HG03095 (cell line): ENCODE data around the gene ABCC5.

ENCODE experiments used
- ATAC-seq: cut with Tn5 transposase; IDR thresholded peaks from one replicate; pipeline ENCODE4 v1.9.1; 2021; ENCODE audit warnings: moderate library complexity; ENCODE audit not compliant: unreplicated experiment

Gene ABCC5

DNA sequence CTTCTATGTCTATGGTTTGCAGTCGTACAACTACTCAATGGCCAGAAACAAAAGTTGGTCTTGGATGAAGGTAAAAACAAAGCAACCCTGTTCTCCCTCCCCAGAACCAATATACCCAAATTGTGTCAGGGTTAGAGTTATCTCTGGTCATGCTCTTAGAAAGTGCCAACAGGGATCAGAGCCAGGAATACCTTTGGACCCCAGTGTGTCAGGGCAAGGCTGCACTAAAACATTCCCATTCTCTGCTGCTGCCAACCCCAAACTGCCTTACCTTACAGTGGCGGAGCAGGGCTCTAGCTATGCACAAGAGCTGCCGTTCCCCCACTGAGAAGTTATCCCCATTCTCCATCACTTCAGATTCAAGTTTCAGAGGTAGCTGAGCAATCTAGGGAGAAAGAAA, 90.6 kb downstream of the ABCC5 start:
- no peak for ATAC-seq

DNA sequence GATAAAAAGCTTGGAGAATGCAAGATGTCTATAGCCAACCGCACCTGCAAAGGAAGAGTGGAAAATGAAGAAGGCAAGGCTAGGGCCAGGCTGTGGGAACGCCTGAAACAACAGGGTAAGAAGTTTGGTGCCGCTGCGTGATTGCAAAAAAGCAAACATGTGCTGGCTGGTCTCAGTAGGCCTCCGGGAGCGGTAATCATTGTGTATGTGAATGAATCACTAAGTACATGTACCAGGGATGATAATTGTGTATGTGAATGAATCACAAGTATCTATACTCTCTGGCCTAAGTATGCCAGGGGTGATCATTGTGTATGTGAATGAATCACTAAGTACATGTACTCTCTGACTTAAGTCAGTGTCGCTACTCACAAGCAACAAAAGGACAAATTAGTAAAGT, 92.7 kb downstream of the ABCC5 start:
- ATAC-seq: no peak

- ATAC-seq: no peak
Measured at GRCh38 chr3:183924543-183924942, 93.1 kb downstream of the ABCC5 start.

- no peak for ATAC-seq
Measured at GRCh38 chr3:183922421-183922820, 95.3 kb downstream of the ABCC5 start.

DNA sequence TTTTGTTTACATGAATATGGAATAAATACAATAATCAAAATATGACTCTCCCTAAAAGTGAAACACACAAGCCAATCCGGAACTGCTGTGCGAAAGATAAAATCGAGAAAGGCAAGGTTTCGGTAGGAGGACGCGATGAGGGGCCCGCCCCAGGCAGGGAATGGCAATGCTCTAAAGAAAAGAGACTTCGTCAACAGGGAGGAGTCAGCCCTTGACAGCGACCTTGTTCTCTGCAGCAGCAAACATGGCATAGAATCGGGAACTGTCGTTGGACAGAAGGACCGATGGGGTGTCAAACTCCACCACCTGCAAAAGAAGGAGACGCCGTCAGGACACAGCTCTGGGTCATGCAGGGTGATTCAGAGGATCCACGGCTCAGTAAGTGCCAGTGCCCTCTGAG, 96.6 kb downstream of the ABCC5 start:
- ATAC-seq: no peak

- ATAC-seq: no peak
Measured at GRCh38 chr3:183920416-183920815, 97.3 kb downstream of the ABCC5 start.

DNA sequence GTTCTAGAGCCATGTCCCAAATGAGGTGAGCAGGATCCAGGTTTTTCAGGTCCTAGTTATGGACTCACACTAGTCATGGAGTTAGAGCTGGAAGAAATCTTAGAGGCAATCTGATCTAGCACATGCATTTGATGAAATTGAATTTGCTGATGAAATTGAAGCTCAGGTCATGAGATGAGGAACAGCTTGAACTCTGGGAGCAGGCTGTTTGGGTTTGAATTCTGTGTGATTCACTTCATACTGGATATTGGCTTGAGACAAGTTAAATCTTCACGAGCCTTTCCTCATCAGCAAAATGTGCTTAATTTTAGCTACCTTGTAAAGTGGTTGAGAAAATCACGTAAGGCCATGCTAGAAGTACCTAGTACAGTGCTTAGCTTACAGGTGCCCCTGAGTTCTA, 99.5 kb downstream of the ABCC5 start:
- ATAC-seq: no peak

- no peak for ATAC-seq
Measured at GRCh38 chr3:183917776-183918175, 99.9 kb downstream of the ABCC5 start.

DNA sequence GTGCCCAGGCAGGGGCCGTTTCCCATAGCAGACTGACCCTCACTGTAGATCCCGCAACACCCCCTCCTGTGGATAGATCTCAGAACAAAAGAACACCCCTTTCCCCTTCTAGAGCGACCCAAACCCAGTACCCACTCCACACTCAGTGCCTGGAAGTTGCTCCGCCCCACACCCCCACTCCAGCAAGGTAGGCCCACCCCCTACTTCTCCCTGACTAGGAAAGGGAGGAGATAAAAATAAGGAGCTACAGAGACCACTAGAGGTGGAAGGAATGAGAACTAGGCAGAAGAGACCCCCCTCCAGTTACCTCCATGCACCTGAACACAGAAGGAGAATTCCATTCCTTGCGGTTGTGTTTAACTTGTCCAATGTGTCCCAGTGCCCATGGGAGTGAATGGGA, 102.8 kb downstream of the ABCC5 start:
- no peak for ATAC-seq

DNA sequence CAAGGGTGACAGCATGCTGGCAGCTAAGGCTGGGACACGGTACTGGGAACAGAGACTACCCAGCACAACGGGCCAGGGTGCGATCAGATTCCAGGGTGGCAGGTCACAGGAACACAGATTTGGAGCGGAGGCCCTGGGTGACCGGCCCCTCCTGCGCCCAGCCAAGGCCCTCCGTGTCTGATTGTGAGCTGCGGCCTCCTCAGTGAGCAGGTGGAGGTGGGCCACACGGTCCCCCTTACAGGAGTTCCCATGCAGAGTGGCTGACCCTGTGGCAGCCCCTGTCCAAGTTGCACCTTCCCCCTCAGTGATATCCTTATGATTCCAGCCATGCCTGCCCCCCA, 104.1 kb downstream of the ABCC5 start:
- ATAC-seq: no peak

- no peak for ATAC-seq
Measured at GRCh38 chr3:183912895-183913579, 104.6 kb downstream of the ABCC5 start.

GRCh38 chr3:183911763-183912506, 105.7 kb downstream of the ABCC5 start:
- ATAC-seq: no peak

DNA sequence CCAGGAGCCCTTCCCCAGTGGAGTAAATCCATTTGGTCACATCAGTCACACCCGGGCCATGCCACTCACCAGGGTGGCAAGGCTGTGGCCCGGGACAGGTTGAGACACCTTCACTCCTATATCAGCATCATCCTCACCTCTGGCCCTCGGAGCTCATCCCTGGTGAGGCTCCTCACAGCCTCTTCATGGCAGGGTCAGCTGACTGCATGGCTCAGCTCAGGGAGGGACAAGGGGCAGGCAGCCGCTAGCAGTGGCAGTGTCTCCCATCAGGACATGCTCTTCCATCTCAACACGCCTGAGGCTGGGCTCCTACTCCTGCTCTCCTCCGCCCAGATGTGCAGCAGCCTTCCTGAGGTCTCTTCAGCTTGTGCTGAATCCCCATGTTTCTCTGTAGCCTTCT, 106.6 kb downstream of the ABCC5 start:
- ATAC-seq: no peak

DNA sequence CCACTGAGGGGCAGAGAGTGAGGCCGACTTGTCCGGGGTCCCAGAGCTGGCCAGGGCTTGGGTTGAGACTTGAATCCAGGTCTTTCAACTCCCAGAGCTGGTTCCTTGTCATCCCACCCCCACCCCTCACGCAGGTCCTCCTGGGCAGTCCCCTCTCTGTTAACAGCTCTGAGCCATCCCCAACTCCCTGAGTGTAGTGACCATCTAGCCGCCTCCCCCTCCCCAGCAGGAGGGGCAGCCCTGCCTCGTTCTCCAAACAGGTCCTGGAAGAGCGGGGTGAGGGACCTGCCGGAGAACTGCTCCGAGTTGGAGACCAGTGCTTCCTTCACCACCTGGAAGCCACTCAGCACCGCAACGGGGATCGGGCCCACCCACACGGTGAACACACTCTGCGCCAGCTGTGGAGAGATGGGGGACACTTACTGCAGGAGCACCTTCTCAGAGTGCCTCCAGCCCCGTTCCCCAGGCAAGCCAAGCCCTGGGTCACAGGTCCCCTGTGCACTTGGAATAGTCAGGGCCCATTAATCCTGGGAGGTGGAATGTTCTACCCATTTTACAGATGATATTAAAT, 108.6 kb downstream of the ABCC5 start:
- no peak for ATAC-seq

GRCh38 chr3:183907911-183908331, 109.8 kb downstream of the ABCC5 start:
- no peak for ATAC-seq

- no peak for ATAC-seq
Measured at GRCh38 chr3:183907176-183907575, 110.5 kb downstream of the ABCC5 start.

- ATAC-seq: no peak
Measured at GRCh38 chr3:183906234-183906921, 111.3 kb downstream of the ABCC5 start.

DNA sequence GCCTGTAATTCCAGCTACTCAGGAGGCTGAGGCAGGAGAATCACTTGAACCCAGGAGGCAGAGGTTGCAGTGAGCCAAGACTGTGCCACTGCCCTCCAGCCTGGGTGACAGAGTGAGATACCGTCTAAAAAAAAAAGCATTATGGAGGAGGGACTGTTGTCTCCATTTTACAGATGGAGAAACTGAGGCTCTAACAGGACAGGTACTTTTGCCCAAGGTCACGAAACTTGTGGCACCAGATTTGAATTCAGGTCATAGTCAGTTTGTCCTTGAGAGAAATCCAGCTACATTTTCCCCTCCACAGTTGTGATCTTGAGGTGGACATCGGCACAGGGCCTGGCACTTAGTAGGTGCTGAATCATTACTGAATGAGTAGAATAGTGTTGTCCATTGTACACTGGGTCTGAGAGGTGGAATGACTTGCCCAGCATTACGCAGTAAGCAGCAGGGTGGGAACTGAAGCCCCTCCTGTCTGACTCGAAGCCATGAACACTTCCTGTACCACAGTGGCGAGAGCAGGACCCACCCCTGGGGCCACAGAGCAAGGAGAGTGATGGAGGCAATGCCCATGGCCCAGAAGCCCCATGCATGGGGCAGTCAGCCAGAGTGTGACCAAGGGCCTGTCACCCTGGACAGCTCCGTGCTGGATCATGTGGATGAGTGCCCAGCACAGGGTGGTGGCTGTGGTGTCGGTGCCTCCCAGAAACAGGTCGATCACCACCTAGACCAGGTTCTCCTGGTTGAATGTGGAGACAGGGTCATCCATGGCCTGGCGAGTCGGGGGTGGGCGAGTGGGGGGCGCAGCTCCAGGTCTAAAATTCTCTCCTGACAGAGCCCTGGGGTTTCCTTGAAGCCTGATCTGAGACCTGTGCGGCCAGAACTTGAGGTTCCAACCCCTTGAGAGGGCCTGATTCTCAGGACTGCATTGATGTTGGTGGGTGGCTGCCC, 112.6 kb downstream of the ABCC5 start:
- no peak for ATAC-seq

DNA sequence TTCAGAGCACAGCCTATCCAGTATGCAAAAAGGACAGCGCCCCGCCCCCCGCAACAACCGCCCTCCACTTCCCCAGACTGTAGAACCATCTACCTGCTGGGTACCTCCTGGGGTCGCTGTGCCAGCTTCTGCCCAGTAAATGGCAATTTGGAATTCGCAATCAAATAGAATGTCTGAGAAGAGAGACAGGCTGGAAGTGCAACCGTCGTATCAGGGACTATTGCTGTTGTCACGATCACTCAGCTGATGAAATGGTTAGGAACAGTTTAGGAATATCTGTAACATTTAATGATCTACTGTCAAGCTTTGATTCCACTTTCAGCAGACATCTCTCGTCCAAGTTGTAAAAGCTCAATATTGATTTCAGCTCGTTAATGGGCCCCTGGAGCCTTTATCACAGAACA, 119.7 kb downstream of the ABCC5 start:
- ATAC-seq: no peak

DNA sequence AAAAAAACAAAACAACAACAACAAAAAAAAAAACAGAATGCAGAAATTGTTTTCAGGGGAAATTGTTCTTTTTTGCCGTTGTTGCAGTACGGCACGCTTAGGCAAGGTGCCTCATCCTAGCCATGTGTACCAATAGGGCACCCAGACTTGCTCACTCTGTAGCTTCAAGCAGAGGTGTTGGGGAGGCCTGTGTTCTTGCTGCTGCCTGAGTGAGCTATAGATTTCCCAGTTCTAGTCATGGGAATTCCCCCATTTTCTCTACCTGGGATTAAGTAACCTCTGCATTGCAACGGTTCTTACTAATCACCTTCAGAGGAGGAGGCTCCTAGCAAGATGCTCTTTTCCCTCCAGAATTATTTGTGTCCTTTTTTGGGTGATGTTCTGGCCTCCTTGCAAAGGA, 120.1 kb downstream of the ABCC5 start:
- ATAC-seq: no peak

DNA sequence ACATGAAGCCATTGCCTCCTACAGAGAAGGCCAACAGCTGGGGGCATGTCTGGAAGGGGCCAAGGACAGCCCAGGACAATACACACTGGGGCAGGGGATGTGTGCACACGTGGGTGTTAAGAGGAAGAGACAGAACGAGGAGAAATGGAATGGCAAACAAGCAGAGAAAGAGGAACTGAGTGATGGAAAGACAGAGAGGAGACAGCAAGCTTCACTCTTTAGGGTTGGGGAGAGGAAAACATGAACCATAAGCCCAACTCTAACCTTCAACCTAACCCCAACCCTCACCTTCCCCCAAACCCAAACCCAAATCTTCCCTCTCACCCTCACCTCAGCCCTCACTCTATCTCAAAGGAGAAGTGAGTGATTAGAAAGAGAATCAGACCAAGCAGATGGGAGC, 121.1 kb downstream of the ABCC5 start:
- ATAC-seq: no peak
